NCI-H2227 treated with DMSO at 0.1 percent for 48 hours (cell line): ENCODE results near the gene RRAS2.

Experiments used
- DNase-seq: peaks from one replicate; lab custom pipeline; 2025; lab: John Stamatoyannopoulos, UW

The RRAS2 gene

DNA sequence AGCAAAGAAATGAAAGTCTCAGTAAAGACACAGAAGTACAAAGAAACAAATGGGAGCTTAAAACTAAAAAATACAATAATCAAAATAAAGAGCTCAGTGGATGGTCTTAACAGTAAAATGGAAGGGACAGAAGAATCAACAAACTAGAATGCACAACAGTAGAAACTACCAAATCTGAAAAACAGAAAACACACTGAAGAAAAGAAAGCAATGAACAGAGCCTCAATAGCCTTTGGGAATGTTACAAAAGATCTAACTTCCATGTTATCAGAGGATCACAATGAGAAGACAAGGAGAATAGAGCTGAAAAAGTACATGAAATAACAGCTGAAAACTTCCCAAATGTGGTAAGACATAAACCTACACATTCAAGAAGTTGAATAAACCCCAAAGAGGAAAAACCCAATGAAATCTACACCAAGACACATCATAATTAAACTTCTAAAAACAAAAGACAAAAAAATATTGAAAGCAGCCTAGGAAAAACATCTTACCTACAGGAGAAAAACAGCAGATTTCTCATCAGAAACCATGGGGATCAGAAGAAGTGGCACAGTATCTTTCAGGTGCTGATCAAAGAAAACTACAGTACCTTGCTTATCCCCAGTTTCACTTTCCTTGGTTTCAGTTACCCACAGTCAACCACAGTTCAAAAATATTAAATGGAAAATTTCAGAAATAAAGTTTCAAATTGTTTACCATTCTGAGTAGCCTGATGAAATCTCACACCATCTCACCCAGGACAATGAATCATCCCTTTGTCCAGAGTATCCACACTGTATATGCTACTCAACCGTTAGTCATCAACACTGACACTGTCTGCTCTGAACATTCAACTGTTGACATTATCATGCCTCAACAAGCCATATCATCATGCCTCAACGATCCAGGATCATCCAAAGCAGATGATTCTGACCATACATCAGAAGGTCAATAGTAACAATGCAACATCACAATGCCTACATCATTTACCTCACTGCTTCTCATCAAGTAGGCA is 22.2 kb downstream of the RRAS2 start:
- no peak for DNase-seq

DNA sequence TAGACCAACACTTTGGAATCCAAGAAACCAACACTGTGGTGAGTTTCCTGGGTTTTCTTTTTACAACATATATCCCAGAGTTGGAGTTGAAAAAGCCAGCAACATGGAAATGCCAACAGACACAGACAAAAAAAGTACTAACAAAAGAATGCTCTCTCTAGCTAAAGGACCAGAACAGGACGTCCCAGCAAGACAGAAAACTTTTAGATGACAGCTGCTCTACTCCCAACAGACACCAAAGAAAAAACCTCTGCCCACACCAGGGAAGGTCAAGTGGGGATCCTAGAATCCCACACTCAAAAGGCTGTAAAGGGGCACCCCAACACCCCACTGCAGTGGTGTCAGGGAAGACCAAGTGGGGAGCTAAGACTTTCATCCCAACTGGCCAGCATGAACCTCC is 23.3 kb downstream of the RRAS2 start:
- no peak for DNase-seq

DNA sequence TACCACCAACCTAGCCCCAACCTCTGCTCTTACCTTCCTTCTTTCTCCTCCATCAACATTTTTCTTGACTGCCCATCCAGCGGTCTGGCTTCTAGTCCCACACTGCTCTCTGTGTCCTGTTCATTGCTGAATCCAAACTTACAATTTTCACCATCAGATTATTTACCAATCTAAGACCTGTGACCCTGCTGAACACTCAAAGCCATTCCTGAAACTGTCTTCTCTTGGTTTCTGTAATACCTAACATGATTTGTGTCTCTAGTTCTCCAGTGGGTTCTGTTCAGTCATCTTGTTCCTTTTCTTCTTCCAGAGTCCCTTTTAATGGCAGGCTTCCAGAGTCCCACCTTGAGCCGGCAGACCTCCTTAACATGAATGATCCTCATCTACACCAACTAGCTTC is 24.1 kb downstream of the RRAS2 start:
- no peak for DNase-seq

DNA sequence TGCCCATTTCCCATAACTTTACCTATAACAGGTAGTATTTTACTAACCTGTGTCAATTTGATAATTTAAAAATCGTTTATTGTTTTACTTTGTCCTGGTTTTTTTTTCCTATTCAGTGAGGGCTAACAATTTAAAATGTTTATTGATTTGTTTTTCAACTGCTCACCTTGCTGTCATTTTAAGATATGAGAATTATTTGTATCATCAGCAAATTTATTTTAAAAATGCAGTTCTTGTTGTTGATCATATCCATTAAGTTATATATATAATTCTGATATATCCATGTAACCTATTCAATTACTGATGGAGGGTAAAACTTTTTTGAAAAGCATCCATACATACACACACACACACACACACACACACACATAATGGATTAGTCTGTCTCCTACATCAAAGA is 24.8 kb downstream of the RRAS2 start:
- no peak for DNase-seq

DNA sequence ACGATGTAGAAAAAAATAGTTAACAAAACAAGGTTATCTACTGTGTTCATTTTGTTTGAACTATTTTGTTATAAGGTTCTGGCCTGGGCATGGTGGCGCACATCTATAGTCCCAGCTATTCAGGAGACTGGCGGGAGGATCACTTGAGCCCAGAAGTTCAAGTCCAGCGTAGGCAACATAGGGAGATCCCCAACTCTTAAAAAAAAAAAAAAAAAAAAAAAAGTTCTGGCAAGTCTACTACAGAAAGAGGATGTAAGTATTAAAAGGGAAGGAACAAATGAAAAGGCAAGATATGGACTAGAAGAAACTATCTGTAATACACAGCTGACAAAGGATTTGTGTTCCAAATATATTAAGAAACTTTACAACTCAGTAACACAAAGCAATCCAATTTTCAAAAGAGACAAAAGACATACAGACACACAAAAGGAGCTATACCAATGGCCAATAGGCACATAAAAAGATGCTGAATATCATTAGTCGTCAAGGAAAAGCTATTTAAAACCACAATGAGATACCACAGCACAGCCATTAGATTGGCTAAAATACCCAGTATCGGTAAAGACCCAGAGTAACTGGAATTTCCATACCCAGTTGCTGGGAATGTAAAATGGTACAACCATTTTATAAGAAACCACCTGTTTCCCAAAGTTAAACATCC is 27.4 kb downstream of the RRAS2 start:
- DNase-seq = no peak

DNA sequence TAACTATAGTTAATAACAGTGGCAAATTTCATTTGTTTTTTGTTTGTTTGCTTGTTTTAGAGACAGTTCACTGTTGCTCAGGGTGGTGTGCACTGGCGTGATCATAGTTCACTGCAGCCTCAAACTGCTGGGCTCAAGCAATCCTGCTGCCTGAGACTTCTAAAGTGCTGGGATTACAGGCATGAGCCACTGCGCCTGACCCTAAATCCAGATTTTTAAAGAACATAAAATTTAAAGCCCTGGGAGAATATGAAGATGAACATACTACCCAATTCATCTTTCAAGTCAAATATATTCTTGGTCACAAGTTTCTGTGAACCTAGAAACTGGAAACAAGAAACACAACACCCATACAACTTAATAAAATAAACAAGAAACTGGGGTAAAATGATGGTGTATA is 28.1 kb downstream of the RRAS2 start:
- no peak for DNase-seq

DNA sequence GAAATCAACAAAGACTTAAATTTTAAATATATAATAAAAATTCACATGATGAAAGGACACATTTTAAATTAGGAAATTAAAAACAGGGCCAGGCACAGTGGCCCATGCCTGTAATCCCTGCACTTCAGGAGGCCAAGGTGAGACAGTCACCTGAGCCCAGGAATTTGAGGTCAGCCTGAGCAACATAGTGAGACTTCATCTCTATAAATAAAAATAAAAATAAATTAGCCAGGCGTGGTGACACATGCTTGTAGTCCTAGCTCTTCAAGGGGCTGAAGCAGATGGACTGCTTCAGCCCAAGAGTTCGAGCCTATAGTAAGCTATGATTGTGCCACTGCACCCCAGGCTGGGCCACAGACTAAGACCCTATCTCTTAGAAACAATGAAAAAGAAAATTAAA is 29.3 kb downstream of the RRAS2 start:
- no peak for DNase-seq

DNA sequence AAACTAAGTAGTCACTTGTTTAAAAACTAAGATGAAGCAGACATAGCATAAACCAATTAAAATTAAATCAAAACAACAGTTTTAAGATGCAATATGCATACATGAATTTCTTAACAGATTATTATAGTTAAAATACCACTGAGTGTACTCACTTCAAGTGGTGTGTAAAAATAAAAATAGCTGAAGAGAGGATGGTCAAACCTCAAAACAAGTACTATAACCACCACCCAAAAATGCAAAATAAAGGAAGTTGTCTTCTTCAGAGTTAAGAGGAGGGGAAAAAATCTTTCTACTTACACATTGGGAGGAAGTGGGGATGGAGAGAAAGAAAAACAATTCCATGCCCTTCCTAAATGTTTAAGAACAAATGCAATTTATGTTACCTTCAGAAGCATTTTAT is 31.9 kb downstream of the RRAS2 start:
- DNase-seq = no peak

DNA sequence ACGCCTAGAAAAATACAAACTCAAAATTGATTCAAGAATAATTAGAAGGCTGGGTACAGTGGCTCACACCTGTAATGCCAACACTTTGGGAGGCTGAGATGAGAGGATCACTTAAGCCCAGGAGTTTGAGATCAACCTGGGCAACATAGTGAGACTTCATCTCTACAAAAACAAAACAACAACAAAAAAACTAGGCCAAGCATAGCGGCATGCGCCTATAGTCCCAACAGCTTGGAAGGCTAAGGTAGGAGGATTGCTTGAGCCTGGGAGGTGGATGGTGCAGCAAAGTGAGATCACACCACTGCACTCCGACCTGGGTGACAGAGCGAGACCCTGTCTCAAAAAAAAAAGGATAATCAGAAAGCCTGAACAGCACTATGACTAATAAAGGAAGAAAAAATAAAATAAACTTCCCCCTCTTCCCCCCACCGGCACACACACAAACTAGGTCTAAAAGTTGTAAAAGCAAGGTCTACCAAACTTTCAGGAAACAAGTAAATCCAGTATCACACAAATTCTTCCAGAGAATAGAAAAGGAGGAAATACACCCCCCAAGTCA is 35.8 kb downstream of the RRAS2 start:
- no peak for DNase-seq

DNA sequence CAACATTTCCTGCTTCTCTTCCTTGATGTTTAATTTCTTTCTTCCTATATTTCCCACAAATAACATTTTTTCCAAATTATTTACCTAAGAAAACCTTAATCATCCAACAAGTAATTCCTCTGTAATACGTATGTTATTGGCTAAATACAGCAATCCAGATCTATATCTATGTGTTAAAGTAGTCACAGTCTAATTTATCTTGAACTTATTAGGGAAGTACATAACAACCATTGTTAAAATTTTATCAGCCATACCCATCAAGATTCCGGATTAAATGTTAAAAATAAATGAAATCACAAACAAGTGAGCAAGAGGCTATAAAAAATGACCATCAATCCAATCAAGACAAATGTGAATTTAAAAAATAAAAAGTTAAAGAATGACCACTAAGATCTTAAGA is 36.5 kb downstream of the RRAS2 start:
- no peak for DNase-seq

DNA sequence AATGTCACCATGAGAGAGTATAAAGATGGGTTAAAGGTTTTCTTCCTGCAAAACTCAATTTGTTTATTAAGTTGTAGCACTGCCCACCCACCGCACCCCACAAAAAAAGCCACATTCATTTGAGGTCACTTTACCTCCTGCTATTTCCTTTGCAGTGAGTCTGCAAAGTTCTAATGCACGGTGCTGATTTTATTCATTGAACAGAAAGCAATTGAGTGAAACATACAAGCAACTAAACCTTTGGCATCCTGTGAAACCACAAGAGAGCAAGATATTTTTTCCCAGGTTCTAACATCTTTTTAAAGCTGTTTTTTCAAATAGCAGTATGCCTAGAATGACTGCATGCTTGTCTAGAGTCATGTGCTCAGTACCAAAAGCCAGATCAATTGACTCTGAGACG is 39.0 kb downstream of the RRAS2 start:
- no peak for DNase-seq

DNA sequence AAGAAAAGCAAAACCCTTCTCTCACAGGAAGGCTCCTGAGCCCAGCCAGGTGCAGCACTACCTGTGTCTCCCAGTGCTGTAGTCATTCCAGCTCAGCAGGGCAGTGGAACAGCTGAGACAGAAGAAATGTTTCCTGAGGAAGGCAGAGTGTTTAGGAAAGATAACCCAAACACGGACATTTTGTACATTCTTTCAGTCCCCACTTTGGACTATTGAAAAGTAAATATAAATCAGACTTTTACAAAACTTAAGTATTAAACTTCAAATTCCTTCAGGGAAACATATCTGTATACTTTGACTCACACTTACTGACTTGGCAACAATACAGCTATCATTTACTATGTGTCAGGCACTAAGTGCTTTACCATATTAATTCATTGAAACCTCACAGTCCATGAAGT is 40.4 kb downstream of the RRAS2 start:
- DNase-seq = no peak

DNA sequence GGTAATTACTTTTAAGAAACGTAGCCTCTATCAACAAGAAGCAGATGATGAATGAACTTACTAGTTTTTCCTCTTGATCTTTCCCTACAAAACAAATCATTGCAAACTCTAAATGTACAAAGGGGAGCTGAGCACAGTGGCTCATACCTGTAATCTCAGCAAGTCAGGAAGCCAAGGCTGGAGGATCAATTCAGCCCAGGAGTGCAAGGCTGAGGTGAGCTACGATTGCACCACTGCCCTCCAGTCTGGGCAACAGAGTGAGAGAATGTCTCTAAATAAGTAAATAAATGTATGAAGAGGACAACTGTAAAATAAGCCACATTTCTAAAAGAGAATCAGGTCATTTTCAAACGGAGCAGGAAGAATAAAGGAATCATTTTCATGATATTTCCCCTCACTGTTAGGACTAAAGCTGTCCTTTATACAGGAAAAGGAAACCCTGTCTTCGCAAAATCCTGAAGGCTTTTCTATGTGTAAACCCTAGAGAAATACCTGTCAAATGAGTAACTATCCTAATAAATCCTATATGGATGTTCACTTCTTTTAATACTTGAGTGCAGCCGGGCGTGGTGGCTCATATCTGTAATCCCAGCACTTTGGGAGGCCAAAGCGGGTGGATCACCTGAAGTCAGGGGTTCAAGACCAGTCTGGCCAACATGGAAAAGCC is 41.2 kb downstream of the RRAS2 start:
- DNase-seq = no peak

DNA sequence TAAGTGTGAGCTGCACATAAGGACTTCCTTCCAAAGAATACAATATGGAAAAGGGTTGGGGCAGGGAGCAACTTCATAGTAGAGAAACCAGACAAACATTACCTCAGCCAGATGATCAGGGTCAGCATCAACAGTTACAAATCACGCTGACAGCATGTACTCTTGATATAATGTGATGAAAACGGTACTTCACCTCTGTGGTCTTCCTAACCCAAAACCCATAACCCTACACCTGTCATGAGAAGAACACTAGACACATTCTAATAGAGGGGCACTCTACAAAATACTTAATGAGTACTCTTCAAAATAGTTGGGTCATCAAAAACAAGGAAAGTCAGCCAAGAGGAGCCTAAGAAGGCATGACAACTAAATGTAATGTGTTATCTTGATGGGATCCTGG is 43.9 kb downstream of the RRAS2 start:
- no peak for DNase-seq

DNA sequence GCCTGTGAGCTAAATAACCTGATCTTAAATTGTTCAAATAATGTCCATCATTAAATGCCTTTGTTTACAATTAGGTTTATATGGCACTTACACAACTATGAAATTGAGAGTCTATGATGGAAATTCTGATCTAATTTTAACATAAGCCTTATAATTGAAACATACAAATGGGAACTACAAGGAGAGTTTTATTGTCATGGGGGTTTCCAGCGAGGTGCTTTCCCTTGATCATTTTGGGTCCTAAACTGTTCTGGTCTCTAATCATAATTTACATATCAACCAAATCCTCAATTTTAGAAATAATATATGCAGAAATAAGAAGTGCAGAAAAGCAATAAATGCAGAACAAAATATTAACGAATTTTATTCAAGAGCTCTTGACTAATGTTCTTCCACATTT is 44.9 kb downstream of the RRAS2 start:
- DNase-seq = no peak

DNA sequence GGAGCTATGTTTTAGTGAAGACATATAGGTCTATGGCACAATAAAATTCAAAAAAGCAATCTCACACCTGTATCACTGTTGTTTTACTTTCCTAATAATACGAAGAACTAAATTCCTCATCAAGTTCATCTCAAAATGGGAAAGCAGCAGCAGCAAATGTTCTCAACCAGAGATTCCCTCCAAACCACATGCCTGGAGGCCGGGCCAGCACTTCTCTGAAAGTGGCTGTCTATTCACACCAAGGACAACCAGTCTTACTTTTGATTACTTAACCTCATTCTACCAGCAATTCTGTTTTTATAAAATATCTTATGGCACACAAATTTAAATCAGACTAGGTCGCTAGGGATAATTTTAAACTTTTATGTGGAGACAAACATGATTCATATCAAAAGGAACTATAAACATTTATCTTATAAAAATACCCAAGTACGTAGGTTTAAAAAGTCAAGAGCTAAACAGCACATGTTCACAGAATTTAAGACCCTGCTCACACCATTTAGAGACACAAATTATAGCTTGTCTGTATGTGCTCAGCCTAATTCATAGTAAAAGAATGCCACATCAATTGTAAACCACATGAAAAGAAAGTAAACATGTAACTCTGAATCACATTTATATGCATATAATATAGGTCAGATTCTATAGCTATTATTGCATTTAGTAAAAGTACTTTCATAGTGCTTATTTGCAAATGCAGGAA is 46.1 kb downstream of the RRAS2 start:
- DNase-seq = no peak

DNA sequence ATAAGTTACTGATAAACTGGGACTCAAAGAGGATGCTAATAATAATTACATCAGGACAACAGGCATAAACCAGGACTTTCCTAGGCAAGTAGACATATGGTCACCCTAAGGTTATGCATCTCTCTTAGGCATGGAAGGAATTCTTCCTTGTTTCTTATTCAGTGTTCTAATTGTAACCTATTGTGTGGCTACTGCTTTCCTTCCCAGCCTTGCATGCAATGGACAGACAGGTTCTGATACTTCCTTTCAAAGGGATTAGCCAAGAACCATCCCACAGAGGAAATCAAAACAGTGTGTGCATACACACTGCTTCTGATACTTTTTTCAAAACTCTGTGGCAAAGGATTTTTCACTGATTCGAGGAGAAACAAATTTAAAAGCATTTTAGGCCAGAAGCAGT is 48.3 kb downstream of the RRAS2 start:
- DNase-seq = no peak

DNA sequence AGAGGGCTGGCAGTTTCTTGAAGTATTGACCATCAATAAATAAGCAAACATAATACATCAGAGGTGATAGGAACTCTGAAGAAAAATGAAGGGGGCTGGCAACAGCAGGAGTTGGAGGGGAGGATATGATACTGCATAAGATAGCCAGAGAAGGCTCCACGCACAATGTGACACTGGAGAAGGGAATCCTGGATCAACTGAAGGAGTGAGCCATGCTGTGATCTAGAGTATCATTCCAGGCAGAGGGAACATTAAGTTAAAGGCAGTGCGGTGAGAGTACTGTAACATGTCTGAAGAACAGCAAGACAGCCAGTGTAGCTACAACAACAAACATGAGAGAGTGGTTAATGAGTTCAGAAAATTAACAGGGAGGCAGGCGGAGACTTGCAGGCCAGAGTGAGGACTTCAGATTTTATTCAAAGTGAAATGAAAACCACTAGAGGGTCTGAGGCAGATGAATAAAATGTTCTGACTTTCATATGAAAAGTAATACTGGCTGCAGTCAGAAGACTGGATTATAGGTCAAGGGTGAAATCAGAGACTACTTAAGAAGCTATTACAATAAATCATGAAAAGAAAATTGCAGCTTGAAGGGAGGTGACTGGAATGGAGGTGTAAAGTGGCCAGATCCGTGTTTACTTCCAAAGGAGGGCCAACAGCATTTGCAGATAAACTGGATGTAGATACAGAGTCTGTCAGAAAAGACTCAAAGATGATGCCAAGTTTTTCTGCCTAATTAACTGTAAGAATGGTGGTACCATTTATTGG is 49.4 kb downstream of the RRAS2 start:
- DNase-seq = peak; percentile 18

DNA sequence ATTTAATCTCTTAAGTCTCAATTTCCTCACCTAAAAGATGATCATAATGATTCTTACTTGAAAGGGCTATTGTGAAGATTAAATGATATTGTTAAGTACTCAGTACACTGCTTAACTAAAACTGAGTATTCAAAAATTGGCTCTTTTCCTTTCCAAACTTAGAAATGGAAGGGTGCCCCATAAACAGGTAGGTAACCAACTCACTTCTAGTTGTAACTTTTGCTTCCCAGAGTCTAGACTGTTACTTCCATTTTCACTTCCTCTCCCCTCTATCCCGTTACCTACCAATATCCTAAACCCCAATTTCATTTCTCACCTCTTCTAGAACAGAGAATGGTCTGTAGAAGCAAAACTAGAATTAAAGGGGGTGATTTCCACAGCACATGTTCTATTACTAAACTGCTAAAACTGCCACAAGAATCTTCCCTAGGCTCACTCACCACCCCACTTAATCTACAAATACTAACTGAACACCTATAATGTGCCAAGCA is 50.0 kb downstream of the RRAS2 start:
- DNase-seq = no peak

DNA sequence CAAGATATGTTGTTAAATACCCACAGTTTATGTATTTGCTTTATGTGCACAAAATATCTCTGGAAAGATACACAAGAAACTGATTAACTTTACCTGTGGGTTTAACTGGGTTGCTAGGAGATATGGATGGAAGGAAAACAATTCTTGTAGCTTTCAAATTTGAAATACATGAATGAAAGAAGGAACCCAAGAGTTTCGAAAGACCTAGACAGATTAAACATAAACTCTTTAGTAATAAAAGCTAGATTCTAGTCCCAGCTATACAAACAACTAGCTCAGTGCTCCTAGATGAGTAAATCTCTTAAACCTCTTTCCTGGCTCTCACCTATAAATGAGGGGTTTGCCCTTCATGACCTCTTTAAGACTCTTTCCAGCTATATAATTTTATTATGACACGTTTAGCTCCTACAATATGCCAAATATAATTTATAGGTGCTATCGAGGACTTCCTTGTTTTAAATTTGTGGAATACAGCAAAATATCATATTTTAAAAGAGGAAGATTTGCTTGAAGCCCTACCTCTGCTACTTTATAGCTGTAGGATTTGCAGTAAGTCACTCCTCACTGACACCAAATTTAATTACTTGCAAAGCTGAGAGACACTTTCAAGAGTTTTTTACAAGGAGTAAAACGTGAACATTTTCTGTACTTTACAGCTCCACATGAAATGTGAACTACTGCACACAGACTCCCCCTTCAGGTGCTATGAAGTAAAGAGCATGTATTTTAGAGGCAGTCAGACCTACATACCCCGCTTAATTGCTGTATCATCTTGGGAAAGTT is 50.7 kb downstream of the RRAS2 start:
- no peak for DNase-seq
